H9 (cell line): ENCODE results near the gene ZFP92. TPM values are rescaled to one million over a fixed set of nuclear protein-coding genes. Genes with fewer than 3 reads are reported as not detected.
A peak's percentile ranks its signal among the peaks of the same experiment; 100 is the strongest.

Experiments
- DNase-seq: peaks from one replicate; pipeline ENCODE4 v3.0.0-alpha.2; 2017
- H2AFZ ChIP-seq: one replicate; pipeline ENCODE4 v1.6.1; 2013; ENCODE audit warnings: mild to moderate bottlenecking, low read length, control low read depth, moderate library complexity
- H2AK5ac ChIP-seq: 2 replicates; pipeline ENCODE4 v1.6.1; 2013; ENCODE audit warnings: low read length, control low read depth, mixed read lengths; ENCODE audit not compliant: insufficient read length
- H2BK120ac ChIP-seq: one replicate; pipeline ENCODE4 v1.6.1; 2013; ENCODE audit warnings: low read depth, mild to moderate bottlenecking, low read length, control low read depth, inconsistent platforms; ENCODE audit not compliant: poor library complexity, severe bottlenecking
- H2BK12ac ChIP-seq: 2 replicates; pipeline ENCODE4 v1.6.1; 2013; ENCODE audit warnings: low read length, control low read depth, mixed read lengths, low read depth; ENCODE audit not compliant: insufficient read length
- H2BK15ac ChIP-seq: 2 replicates; pipeline ENCODE4 v1.6.1; 2013; ENCODE audit warnings: low read depth, low read length, control low read depth
- H2BK20ac ChIP-seq: one replicate; pipeline ENCODE4 v1.6.1; 2013; ENCODE audit warnings: low read depth, mild to moderate bottlenecking, low read length, control low read depth, inconsistent platforms; ENCODE audit not compliant: poor library complexity, severe bottlenecking
- H2BK5ac ChIP-seq: 2 replicates; pipeline ENCODE4 v1.6.1; 2013; ENCODE audit warnings: low read length, control low read depth, mixed read lengths; ENCODE audit not compliant: insufficient read length
- H3K14ac ChIP-seq: 2 replicates; pipeline ENCODE4 v1.6.1; 2013; ENCODE audit warnings: low read length, control low read depth; ENCODE audit not compliant: insufficient read depth
- H3K18ac ChIP-seq: 2 replicates; pipeline ENCODE4 v1.6.1; 2013; ENCODE audit warnings: low read depth, mild to moderate bottlenecking, mixed read lengths, low read length, control low read depth; ENCODE audit not compliant: insufficient read length
- H3K23ac ChIP-seq: 2 replicates; pipeline ENCODE4 v1.6.1; 2013; ENCODE audit warnings: low read length, control low read depth, mixed read lengths, low read depth; ENCODE audit not compliant: insufficient read length
- H3K23me2 ChIP-seq: 2 replicates; pipeline ENCODE4 v1.6.1; 2013; ENCODE audit warnings: low read depth, mild to moderate bottlenecking, mixed read lengths, low read length, control low read depth; ENCODE audit not compliant: insufficient read length, poor library complexity, severe bottlenecking
- H3K27ac ChIP-seq: 2 replicates; pipeline ENCODE4 v1.5.1; 2013; ENCODE audit warnings: low read length, control low read depth, mixed read lengths, low read depth; ENCODE audit not compliant: insufficient read length
- H3K27me3 ChIP-seq: 2 replicates; pipeline ENCODE4 v1.6.1; 2013; ENCODE audit warnings: low read length, control low read depth, inconsistent platforms; ENCODE audit not compliant: insufficient read depth
- H3K4ac ChIP-seq: 2 replicates; pipeline ENCODE4 v1.6.1; 2013; ENCODE audit warnings: low read depth, mild to moderate bottlenecking, control low read depth, inconsistent platforms, low read length, moderate library complexity
- H3K4me1 ChIP-seq: 2 replicates; pipeline ENCODE4 v1.6.1; 2013; ENCODE audit warnings: low read length, control low read depth, inconsistent platforms; ENCODE audit not compliant: insufficient read depth
- H3K4me2 ChIP-seq: 2 replicates; pipeline ENCODE4 v1.6.1; 2013; ENCODE audit warnings: low read length, control low read depth, mixed read lengths; ENCODE audit not compliant: insufficient read length, insufficient read depth
- H3K56ac ChIP-seq: 2 replicates; pipeline ENCODE4 v1.6.1; 2013; ENCODE audit warnings: low read depth, mild to moderate bottlenecking, mixed read lengths, low read length, control low read depth; ENCODE audit not compliant: insufficient read length
- H3K79me1 ChIP-seq: 2 replicates; pipeline ENCODE4 v1.6.1; 2013; ENCODE audit warnings: low read depth, mild to moderate bottlenecking, moderate library complexity, low read length, control low read depth, inconsistent platforms; ENCODE audit not compliant: insufficient read depth, poor library complexity, severe bottlenecking
- H3K79me2 ChIP-seq: 2 replicates; pipeline ENCODE4 v1.6.1; 2013; ENCODE audit warnings: low read length, control low read depth, inconsistent platforms; ENCODE audit not compliant: insufficient read depth
- H3K9ac ChIP-seq: 2 replicates; pipeline ENCODE4 v1.6.1; 2013; ENCODE audit warnings: low read length, control low read depth, mixed read lengths; ENCODE audit not compliant: insufficient read length; ENCODE audit errors: extremely low read depth
- H3K9me3 ChIP-seq: one replicate; pipeline ENCODE4 v1.6.1; 2013; ENCODE audit warnings: low read depth, low read length, inconsistent platforms; ENCODE audit not compliant: control insufficient read depth
- H3T11ph ChIP-seq: one replicate; pipeline ENCODE4 v1.6.1; 2013; ENCODE audit warnings: mild to moderate bottlenecking, low read length, control low read depth, inconsistent platforms
- H4K20me1 ChIP-seq: one replicate; pipeline ENCODE4 v1.6.1; 2013; ENCODE audit not compliant: control insufficient read depth, insufficient read length, insufficient read depth
- H4K5ac ChIP-seq: 2 replicates; pipeline ENCODE4 v1.6.1; 2013; ENCODE audit warnings: low read depth, mild to moderate bottlenecking, mixed read lengths, low read length, control low read depth; ENCODE audit not compliant: insufficient read length
- H4K8ac ChIP-seq: replicated peaks from 2 replicates; pipeline ENCODE4 v1.6.1; 2013; ENCODE audit warnings: low read length, control low read depth, mixed read lengths, low read depth; ENCODE audit not compliant: insufficient read length
- H4K91ac ChIP-seq: 2 replicates; pipeline ENCODE4 v1.6.1; 2013; ENCODE audit warnings: low read depth, mild to moderate bottlenecking, moderate library complexity, mixed read lengths, low read length, control low read depth; ENCODE audit not compliant: insufficient read length
- H3K27ac Mint-ChIP-seq, 3 experiments: 2 replicates in 2 of 3; 3 replicates in 1 of 3; pipeline ENCODE4 v1.8.0; 2020 to 2021; ENCODE audit warnings: mixed read lengths in 3 of 3, mild to moderate bottlenecking in 1 of 3, moderate library complexity in 1 of 3
- H3K27me3 Mint-ChIP-seq: 2 replicates; pipeline ENCODE4 v1.8.0; 2021; ENCODE audit warnings: low read depth, mild to moderate bottlenecking, moderate library complexity, mixed read lengths
- H3K36me3 Mint-ChIP-seq, 3 experiments: 2 replicates in 2 of 3; 3 replicates in 1 of 3; pipeline ENCODE4 v1.8.0; 2020 to 2021; ENCODE audit warnings: low read depth in 3 of 3, mixed read lengths in 3 of 3; ENCODE audit not compliant: insufficient read depth in 1 of 3
- H3K4me1 Mint-ChIP-seq, 2 experiments: 2 replicates each; pipeline ENCODE4 v1.8.0; 2020; ENCODE audit warnings: mixed read lengths in 2 of 2
- H3K4me3 Mint-ChIP-seq, 2 experiments: 2 replicates in 1 of 2; 3 replicates in 1 of 2; pipeline ENCODE4 v1.8.0; 2020 to 2021; ENCODE audit warnings: mild to moderate bottlenecking in 2 of 2, mixed read lengths in 2 of 2, moderate library complexity in 1 of 2
- H3K9me3 Mint-ChIP-seq, 2 experiments: 2 replicates in 1 of 2; 3 replicates in 1 of 2; pipeline ENCODE4 v1.8.0; 2020; ENCODE audit warnings: mild to moderate bottlenecking in 2 of 2, mixed read lengths in 2 of 2, moderate library complexity in 1 of 2
- WGBS: extraction: QIAGEN DNeasy Blood & Tissue Kit; methylation state at CpG from one replicate; pipeline ENCODE4 v1.1.7; 2013; ENCODE audit warnings: missing lambda C conversion rate, low lambda C conversion rate, mixed read lengths; ENCODE audit not compliant: insufficient read length; ENCODE audit errors: extremely low coverage; 5-methylcytosine and 5-hydroxymethylcytosine counted together
- total RNA-seq: library from RNA; stranded (reverse); gene quantifications from 2 replicates; pipeline ENCODE4 v1.2.1, GENCODE V29; 2021
- TF ChIP-seq, protein P1 (sequence below): fragments of 200-600 bp; sonication (generic); conservative IDR thresholded peaks from 3 replicates; pipeline ENCODE4 v1.8.0; 2021; ENCODE audit warnings: antibody characterized with exemption, mild to moderate bottlenecking

Gene ZFP92
- total RNA-seq, 1 experiment from 2014 or later, result 0.68 TPM

DNA sequence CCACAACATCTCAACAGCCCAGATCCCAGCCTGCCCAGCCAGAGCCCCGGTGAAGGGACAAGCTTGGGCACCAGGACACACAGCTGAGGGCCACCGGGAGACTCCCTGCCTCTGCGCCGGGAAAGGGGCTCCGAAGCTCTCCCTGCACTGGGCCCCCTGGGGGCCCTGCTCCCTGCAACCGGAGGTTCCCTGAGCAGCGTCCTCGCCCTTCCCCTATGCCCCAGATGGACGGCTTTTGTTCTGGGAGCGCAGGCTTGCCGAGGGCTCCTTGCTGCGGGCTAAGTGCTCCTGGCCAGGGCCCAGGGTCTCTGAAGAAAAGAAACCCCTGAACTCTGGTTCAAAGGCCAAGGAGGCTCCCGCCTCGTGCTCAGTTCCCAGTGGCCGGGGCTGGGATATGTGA, 899 bp upstream of the ZFP92 start:
- Mint-ChIP-seq H3K36me3 (peaks cover 8 to 10% (median 10%) of the 10 kb centered on the region in 3 experiments; a peak in 4 of 7 replicates), H3K27ac (no peak overlapping the region), H3K9me3 (peaks cover 63 to 77% of the 10 kb centered on the region in 2 experiments), H3K4me1 (peaks cover 7 to 8% of the 10 kb centered on the region in 2 experiments; a peak in 2 of 4 replicates), H3K27me3 (peaks cover 42% of the 10 kb centered on the region), H3K4me3 (peak overlapping the region in 1 of 2 experiments; percentile 75; a peak in 1 of 5 replicates)
- no peak overlapping the region for H2AK5ac ChIP-seq
- H2BK12ac ChIP-seq, result no peak overlapping the region
- no peaks in the 10 kb centered on the region for H3K4me1 ChIP-seq
- WGBS, result no CpG with 5 or more reads among the region's 15 CpGs
- H2BK120ac ChIP-seq, result no peak overlapping the region
- H4K5ac ChIP-seq, result no peak overlapping the region
- H2BK15ac ChIP-seq, result no peak overlapping the region
- TF ChIP-seq, protein P1, sequence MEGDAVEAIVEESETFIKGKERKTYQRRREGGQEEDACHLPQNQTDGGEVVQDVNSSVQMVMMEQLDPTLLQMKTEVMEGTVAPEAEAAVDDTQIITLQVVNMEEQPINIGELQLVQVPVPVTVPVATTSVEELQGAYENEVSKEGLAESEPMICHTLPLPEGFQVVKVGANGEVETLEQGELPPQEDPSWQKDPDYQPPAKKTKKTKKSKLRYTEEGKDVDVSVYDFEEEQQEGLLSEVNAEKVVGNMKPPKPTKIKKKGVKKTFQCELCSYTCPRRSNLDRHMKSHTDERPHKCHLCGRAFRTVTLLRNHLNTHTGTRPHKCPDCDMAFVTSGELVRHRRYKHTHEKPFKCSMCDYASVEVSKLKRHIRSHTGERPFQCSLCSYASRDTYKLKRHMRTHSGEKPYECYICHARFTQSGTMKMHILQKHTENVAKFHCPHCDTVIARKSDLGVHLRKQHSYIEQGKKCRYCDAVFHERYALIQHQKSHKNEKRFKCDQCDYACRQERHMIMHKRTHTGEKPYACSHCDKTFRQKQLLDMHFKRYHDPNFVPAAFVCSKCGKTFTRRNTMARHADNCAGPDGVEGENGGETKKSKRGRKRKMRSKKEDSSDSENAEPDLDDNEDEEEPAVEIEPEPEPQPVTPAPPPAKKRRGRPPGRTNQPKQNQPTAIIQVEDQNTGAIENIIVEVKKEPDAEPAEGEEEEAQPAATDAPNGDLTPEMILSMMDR, result no peak
- peaks cover 21% of the 10 kb centered on the region for H3K9me3 ChIP-seq
- no peak overlapping the region for H2AFZ ChIP-seq
- no peak overlapping the region for H3K27ac ChIP-seq
- H2BK5ac ChIP-seq, result no peak overlapping the region
- H3K14ac ChIP-seq, result no peak overlapping the region
- H3K4me2 ChIP-seq, result no peak overlapping the region
- no peak overlapping the region for H3K4ac ChIP-seq
- H2BK20ac ChIP-seq, result no peak overlapping the region
- H4K91ac ChIP-seq, result no peak overlapping the region
- no peak overlapping the region for H3T11ph ChIP-seq
- H3K23ac ChIP-seq, result no peak overlapping the region
- no peaks in the 10 kb centered on the region for H3K79me1 ChIP-seq
- H3K27me3 ChIP-seq, result peaks cover 7% of the 10 kb centered on the region; the same call in 1 of the 2 replicates
- H3K56ac ChIP-seq, result no peak overlapping the region
- no peaks in the 10 kb centered on the region for H3K79me2 ChIP-seq
- H4K20me1 ChIP-seq, result no peaks in the 10 kb centered on the region
- no peak overlapping the region for H3K9ac ChIP-seq
- H4K8ac ChIP-seq, result no peak overlapping the region
- no peak overlapping the region for H3K18ac ChIP-seq
- no peak for DNase-seq
- H3K23me2 ChIP-seq, result no peaks in the 10 kb centered on the region
